Nephron progenitor cell (in vitro differentiated cells): ENCODE measurements around the gene GPX2.

Experiments used
- DNase-seq: peaks from one replicate; pipeline ENCODE4 v3.0.0; 2021
- H3K27ac Mint-ChIP-seq: 2 replicates; pipeline ENCODE4 v1.8.0; 2021; ENCODE audit warnings: mild to moderate bottlenecking, moderate library complexity, mixed read lengths
- H3K27me3 Mint-ChIP-seq: 2 replicates; pipeline ENCODE4 v1.8.0; 2021; ENCODE audit warnings: mild to moderate bottlenecking, low read depth, mixed read lengths; ENCODE audit not compliant: poor library complexity
- H3K36me3 Mint-ChIP-seq: 2 replicates; pipeline ENCODE4 v1.8.0; 2021; ENCODE audit warnings: low read depth, mixed read lengths
- H3K4me1 Mint-ChIP-seq: 2 replicates; pipeline ENCODE4 v1.8.0; 2021; ENCODE audit warnings: mixed read lengths
- H3K4me3 Mint-ChIP-seq: 2 replicates; pipeline ENCODE4 v1.8.0; 2021; ENCODE audit warnings: mild to moderate bottlenecking, moderate library complexity, mixed read lengths
- H3K9me3 Mint-ChIP-seq: 2 replicates; pipeline ENCODE4 v1.8.0; 2021; ENCODE audit warnings: mild to moderate bottlenecking, moderate library complexity, mixed read lengths
- CTCF ChIP-seq: fragments of 200-600 bp; sonication (generic); IDR thresholded peaks from 2 replicates; pipeline ENCODE4 v1.5.0; 2021; ENCODE audit warnings: antibody characterized with exemption

GPX2 gene

GRCh38 chr14:64937171-64937820, 5.2 kb downstream of the GPX2 start:
- TF ChIP-seq CTCF, result no peak
- Mint-ChIP-seq H3K4me1 (peaks cover 28% of the 10 kb centered on the region), H3K27ac (no peak overlapping the region), H3K36me3 (peaks cover 32% of the 10 kb centered on the region), H3K4me3 (no peak overlapping the region), H3K9me3 (no peaks in the 10 kb centered on the region), H3K27me3 (peaks cover 4% of the 10 kb centered on the region)
- DNase-seq, result no peak

DNA sequence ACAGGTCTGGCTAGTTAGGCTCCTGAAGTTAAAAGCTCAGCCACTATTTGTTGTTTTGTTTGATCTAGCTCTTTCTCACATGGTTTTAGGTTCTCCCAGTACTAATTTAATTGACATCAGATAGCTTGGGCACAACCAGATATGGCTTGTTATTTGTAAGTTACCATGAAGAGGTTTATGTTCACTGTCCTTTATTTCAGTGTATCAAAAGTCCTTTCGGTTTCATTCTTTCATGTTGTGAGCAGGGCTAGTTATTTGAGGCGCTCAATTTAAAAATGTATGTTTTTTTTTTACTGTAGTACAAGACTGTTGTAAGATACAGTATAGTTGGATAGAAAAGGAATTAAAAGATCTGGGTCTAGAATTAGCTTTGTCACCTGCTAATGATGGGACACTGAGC, 7.0 kb downstream of the GPX2 start:
- no peak for TF ChIP-seq CTCF
- Mint-ChIP-seq H3K27me3 (peaks cover under 1% of the 10 kb centered on the region), H3K4me3 (no peak overlapping the region), H3K27ac (no peak overlapping the region), H3K4me1 (peaks cover 28% of the 10 kb centered on the region), H3K9me3 (no peaks in the 10 kb centered on the region), H3K36me3 (peaks cover 35% of the 10 kb centered on the region)
- DNase-seq, result no peak

DNA sequence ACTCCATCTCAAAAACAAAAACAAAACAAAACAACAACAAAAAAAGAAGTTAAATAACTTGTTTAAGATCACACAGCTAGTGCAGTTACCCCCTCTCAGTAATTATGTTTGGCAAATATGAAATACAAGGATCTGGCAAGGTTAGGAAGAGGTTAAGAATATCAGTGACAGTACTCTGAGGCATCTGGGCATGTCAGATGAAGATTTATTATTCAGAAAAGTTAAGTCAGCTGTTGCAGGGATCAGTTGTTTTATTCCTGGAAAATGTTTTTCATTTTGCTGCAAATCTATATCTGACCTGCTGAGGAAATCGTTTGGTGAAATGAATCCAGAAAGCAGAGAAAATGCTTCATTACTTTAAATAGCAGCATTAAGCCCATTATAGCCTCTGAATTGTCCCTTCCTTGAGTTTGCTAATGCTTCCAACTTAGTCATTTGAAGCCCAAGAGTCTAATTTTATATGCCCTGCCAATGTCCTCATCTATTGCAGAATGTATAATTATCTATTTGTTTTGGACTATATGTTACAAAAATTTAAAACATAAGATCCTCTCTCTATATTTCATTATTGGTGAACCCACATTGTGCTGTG, 8.1 kb downstream of the GPX2 start:
- H3K36me3 Mint-ChIP-seq, result peaks cover 38% of the 10 kb centered on the region
- peaks cover 21% of the 10 kb centered on the region for H3K4me1 Mint-ChIP-seq
- DNase-seq, result no peak
- TF ChIP-seq CTCF, result no peak
- no peaks in the 10 kb centered on the region for H3K9me3 Mint-ChIP-seq
- H3K4me3 Mint-ChIP-seq, result no peak overlapping the region
- H3K27me3 Mint-ChIP-seq, result no peaks in the 10 kb centered on the region
- H3K27ac Mint-ChIP-seq, result no peak overlapping the region

- Mint-ChIP-seq H3K27me3 (no peaks in the 10 kb centered on the region), H3K36me3 (peaks cover 29% of the 10 kb centered on the region), H3K9me3 (no peaks in the 10 kb centered on the region), H3K4me3 (no peak overlapping the region), H3K4me1 (peaks cover 9% of the 10 kb centered on the region), H3K27ac (no peak overlapping the region)
- no peak for TF ChIP-seq CTCF
- no peak for DNase-seq
These were observed 10.3 kb downstream of the GPX2 start for GRCh38 chr14:64932231-64932630.

DNA sequence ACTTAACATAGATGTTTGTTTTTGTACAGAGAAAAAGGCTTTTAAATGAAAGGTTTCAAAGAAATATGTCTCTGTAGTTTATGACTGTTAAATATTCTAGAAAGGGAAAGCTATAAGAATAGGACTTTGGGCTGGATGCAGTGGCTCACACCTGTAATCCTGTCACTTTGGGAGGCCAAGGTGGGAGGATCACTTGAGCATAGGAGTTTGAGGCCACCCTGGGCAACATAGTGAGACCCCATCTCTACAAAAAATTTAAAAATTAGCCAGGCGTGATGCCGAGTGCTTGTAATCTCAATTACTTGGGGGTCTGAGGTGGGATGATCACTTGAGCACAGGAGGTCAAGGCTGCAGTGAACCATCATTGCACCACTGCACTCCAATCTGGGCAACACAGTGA, 11.4 kb downstream of the GPX2 start:
- DNase-seq, result no peak
- peaks cover 34% of the 10 kb centered on the region for H3K36me3 Mint-ChIP-seq
- H3K27ac Mint-ChIP-seq, result no peak overlapping the region
- H3K27me3 Mint-ChIP-seq, result no peaks in the 10 kb centered on the region
- no peak overlapping the region for H3K4me3 Mint-ChIP-seq
- no peaks in the 10 kb centered on the region for H3K9me3 Mint-ChIP-seq
- no peaks in the 10 kb centered on the region for H3K4me1 Mint-ChIP-seq
- no peak for TF ChIP-seq CTCF
